Stimulated activated CD4-positive, alpha-beta T cell treated with anti-CD3 and anti-CD28 coated beads, Interleukin-1b, Interleukin-23, amount 100 ng/mL, for 1 hour (primary cell): ENCODE data around the gene PGPEP1.
"Not testable (repeated sequence)": the region's sequence is repeated elsewhere in the genome, so short reads cannot be mapped to it uniquely, and the experiment has no call there.

Experiments used
- DNase-seq, 2 donors: peaks; one replicate each; pipeline ENCODE4 v3.0.0-alpha.2; 2020; ENCODE audit warnings: low read depth in 2 of 2

The PGPEP1 gene

GRCh38 chr19:18364277-18364825 lies 24.0 kb downstream of the PGPEP1 start:
- not testable (repeated sequence) for DNase-seq

- no peak for DNase-seq
Observed at GRCh38 chr19:18364826-18365528, 24.6 kb downstream of the PGPEP1 start.

- no peak for DNase-seq
Observed at GRCh38 chr19:18366021-18366435, 25.6 kb downstream of the PGPEP1 start.

GRCh38 chr19:18368504-18369222 lies 28.3 kb downstream of the PGPEP1 start:
- DNase-seq = no peak

- no peak for DNase-seq
Observed at GRCh38 chr19:18373407-18373891, 33.1 kb downstream of the PGPEP1 start.

- DNase-seq = no peak
Observed at GRCh38 chr19:18373892-18374629, 33.7 kb downstream of the PGPEP1 start.

- no peak for DNase-seq
Observed at GRCh38 chr19:18377026-18377425, 36.6 kb downstream of the PGPEP1 start.

GRCh38 chr19:18379803-18380747 lies 39.7 kb downstream of the PGPEP1 start:
- DNase-seq = no peak

- DNase-seq = no peak
Observed at GRCh38 chr19:18380843-18381242, 40.4 kb downstream of the PGPEP1 start.

GRCh38 chr19:18383622-18384021 lies 43.2 kb downstream of the PGPEP1 start:
- not testable (repeated sequence) for DNase-seq

GRCh38 chr19:18384775-18385174 lies 44.4 kb downstream of the PGPEP1 start:
- no peak for DNase-seq

GRCh38 chr19:18385359-18385674 lies 44.9 kb downstream of the PGPEP1 start:
- DNase-seq = no peak

- DNase-seq = no peak
Observed at GRCh38 chr19:18385675-18386542, 45.5 kb downstream of the PGPEP1 start, which contains the start of gene GDF15. GDF15 (plus strand) TSS chr19:18386158; CDS start chr19:18386190, 32 bp downstream.

- no peak for DNase-seq
Observed at GRCh38 chr19:18386543-18387271, 46.3 kb downstream of the PGPEP1 start.

- peak; percentile 34 to 74 for DNase-seq
Observed at GRCh38 chr19:18388100-18388959, 47.9 kb downstream of the PGPEP1 start.

GRCh38 chr19:18388960-18389725 lies 48.7 kb downstream of the PGPEP1 start:
- no peak for DNase-seq

- DNase-seq = no peak
Observed at GRCh38 chr19:18389726-18390064, 49.3 kb downstream of the PGPEP1 start.
